22Rv1 (cell line): ENCODE results near the gene TXLNA.

Experiments used
- ZFX ChIP-seq: fragments of 450-650 bp; IDR thresholded peaks from 2 replicates; pipeline ENCODE4 v1.6.1; 2017; ENCODE audit warnings: antibody characterized with exemption, borderline replicate concordance
- TF ChIP-seq, protein P1 (sequence below): fragments of 450-650 bp; IDR thresholded peaks from 2 replicates; pipeline ENCODE4 v1.5.1; 2017; ENCODE audit warnings: mild to moderate bottlenecking

DNA sequence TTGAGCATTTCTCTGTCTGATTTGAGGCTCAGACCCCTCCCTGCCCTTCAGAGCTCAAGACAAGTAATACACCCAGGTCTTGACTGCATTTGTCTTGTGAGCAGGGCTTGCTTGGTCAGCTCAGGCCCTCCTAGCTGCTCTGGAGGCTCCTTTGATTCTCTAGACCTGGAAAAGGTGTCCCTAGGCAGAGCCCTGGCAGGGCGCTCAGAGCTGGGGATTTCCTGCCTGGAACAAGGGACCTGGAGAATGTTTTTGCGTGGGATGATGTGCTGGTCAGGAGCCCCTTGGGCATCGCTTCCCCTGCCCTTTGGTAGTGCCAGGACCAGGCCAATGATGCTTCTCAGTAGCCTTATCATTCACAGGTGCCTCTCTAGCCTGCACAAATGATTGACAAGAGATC lies 16.1 kb downstream of the TXLNA start:
- TF ChIP-seq, protein P1, sequence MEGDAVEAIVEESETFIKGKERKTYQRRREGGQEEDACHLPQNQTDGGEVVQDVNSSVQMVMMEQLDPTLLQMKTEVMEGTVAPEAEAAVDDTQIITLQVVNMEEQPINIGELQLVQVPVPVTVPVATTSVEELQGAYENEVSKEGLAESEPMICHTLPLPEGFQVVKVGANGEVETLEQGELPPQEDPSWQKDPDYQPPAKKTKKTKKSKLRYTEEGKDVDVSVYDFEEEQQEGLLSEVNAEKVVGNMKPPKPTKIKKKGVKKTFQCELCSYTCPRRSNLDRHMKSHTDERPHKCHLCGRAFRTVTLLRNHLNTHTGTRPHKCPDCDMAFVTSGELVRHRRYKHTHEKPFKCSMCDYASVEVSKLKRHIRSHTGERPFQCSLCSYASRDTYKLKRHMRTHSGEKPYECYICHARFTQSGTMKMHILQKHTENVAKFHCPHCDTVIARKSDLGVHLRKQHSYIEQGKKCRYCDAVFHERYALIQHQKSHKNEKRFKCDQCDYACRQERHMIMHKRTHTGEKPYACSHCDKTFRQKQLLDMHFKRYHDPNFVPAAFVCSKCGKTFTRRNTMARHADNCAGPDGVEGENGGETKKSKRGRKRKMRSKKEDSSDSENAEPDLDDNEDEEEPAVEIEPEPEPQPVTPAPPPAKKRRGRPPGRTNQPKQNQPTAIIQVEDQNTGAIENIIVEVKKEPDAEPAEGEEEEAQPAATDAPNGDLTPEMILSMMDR = no peak
- TF ChIP-seq ZFX = no peak
